ENCODE results near the gene NR2C2.
"Not testable (repeated sequence)": the region's sequence is repeated elsewhere in the genome, so short reads cannot be mapped to it uniquely, and the experiment has no call there.

Gene NR2C2

DNA sequence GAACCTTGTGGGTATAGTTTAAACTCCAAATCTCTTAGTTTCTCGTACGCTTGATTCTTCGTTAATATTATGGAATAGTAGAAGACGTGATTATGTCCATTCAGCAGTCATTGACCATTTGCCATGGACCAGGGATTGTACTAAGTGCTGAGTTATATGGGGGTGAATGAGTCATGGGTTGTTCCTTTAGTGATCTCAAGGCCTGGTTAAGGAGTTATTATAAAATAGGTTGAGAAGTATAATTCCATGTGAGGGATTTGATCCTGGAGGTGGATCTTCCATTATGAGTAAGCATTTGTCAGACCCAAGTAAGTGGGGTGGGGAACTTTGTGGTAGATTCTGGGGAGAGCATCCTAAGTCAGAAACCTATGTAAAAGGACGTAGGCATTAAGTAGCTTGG, 15.4 kb downstream of the NR2C2 start:
- DNase-seq, result no peak

DNA sequence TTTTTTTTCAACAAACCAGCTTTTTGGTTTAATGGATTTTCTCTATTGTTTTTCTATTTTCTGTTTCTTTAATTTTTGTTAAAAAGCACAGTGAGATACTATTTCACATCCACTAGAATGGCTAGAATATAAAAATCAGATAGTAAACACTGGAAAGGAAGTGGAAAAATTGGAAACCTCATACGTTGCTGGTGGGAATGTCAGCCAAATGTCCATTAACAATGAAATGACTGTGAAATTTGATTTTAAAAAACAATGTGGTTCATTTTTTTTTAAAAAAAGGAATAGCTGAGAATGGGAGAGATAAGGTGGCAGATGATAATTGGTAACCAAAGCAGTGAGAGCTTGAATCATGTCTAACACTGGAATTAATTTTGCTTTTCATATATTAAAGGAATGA, 19.9 kb downstream of the NR2C2 start:
- no peak for DNase-seq

DNA sequence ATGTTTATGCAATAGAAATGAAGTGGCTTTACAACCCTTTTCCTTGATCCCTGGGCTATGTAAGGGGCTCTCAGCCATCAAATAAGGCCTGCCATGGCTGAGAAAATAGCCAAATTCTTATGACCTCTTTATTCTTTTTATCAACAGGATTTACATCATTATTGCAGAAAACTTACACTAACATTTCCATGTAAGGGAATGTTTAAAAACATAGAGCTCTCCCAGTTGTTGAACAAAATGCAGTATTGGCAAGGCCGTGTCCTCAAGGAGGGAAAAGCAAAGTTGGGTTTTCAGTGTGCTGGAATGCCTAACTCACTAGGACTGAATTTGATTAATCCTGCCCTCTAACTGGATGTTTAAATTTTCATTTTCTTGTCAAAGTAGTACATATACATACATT, 22.3 kb downstream of the NR2C2 start:
- DNase-seq, result no peak

DNA sequence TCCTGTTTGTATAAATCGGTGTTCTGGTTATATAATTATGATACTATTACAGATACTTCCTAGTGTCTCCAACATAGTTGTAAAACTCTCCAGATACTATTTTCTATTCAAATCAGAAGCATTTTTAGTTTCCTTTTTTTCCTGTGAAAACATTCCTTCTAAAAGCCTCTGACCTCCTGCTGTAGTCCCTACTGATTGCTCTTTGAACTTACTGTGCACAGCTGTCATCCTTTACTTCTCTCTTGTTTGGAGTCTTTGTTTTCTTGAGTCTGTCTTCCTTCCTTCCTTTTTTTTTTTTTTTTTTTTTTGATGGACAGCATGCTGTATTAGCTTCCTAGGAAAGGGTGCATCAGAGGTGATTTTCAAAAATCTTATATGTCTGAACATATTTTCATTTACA, 28.9 kb downstream of the NR2C2 start:
- no peak for DNase-seq

DNA sequence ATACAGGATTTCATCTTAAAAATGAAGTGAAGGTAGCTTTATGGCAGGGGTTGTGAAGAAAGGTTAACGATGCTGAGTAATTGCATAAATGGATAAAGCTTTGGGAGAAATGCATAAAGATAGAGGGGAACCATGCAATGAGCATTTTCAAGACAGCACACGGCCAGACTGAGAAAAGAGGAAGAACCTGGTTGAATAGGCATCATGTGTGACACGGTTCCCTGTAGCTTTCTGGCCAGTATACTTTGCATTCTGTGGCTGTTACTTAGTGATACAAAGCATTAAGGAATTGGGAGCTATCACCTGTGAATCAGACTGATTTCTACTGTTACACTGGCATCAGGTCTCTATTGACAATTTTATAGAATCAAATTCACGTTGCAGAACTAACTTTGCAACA, 33.3 kb downstream of the NR2C2 start:
- DNase-seq, result no peak

DNA sequence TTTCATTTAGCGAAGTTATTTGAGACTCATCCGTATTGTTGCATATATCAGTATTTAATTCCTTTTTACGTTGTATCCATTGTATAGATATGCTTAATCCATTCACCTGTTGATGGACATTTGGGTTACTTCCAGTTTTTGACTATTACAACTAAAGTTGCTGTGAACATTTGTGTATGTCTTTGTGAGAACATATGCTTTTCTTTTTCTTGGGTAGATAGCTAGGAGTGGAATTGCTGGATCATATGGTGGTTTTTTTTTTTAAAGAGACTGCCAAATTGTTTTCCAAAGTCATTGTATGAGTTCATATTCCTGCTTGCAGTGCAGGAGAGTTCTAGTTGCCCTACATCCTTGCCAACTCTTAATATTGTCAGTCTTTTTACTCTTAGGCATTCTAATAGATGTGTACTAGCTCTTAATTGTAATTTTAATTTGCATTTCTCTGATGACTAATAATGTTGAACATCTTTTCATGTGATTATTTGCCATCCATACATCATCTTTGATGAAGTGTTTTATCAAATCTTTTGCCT, 37.3 kb downstream of the NR2C2 start:
- no peak for DNase-seq

DNA sequence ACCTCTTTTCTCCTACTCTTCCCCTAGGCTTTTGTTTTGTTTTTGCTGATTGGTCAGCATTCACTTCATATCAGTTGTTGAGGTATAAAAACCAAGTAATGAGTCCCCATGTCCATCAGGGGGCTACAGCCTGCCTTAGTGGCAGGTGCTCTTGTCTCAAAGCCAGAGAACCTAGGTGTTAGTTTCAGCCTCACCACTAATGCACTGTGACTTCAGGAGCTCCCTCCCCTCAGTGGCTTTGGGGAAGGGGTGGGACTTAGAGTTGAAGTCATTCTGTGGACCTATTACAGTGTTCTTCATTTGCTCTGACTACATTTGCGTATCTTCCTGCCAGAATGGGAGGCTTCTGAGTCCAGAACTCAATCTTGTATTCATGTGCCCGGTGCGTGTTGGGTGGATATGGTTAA, 41.6 kb downstream of the NR2C2 start:
- DNase-seq, result no peak

DNA sequence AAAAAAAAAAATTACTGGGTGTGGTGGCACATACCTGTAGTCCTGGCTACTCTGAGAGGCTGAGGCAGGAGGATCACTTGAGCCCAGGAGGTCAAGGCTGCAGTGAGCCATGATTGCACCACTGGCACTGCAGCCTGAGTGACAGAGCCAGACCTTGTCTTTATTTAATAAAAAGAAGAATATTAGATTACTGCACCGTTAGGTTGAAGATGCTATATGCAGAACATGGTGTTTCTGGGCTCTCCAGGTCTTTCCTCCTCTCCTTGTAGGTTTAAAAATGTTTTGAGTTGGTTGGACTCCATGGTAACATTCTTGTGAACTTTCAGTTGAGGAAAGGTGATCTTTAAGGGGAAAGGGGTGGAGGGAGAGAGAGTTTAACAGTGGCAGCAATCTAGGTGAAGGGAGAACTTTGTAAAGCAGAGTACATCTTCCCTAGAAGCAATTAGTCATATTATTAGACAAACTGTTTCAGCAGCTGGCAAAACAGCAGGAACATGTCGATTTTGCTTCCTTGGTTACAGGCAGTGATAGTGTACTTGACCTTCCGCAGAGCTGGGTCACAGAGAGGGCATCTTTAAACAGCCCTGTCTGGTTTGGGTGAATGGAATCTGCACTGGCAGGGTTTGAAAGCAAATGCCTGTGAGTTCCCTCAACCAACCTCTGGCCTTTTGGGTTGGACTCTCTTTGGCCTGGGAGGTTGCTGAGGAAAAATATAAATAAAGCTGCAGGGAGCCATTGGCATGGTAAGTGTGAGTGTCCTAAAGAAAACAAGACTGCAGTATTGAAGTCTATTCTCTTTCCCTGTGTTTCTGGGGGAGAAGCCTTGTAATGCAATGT, 42.8 kb downstream of the NR2C2 start:
- DNase-seq, result no peak

DNA sequence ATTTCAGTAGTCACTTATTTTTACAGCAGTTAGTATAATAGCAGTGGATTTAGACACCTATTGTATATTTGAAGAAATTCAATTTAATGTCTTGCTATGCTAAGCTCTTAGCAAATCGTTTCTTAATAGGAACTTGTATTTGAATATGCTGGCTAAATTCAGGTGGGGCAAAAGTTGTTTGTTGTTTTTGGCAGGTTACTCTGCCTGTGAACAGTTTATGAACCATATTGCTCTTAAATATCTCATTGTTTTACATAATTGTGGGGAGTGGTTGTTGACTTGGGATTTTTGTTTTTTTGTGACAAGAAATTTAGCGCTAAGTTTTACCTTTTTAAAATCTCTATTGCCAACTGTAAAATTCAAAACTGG, 43.4 kb downstream of the NR2C2 start:
- DNase-seq, result no peak

DNA sequence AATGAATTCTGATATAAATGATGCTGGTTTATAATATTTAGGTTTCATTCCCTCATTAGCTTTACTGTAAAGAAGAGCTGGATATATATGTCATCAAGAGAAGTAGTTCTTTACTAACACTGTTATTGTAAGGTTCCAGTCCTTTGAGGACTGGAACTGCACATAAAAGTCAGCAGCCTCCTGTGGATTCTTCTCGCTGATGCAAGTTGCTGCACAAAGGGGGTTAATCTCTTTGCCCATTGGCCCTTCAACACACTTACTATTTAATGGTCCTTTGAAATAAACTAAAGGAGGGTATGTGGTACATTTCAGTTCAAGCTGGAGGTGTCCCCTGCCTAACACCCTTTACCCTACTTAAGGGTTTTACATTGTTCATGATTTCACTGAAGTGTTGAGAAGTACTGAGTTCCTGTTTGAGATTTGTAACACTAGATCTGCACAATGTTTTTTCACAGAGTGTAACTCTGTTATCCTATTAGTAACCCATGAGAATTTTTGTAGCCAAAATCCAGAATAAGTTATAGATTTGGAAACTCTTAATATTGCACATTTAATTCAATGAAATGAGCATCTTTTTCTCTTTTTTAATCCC, 43.9 kb downstream of the NR2C2 start:
- DNase-seq, result no peak

DNA sequence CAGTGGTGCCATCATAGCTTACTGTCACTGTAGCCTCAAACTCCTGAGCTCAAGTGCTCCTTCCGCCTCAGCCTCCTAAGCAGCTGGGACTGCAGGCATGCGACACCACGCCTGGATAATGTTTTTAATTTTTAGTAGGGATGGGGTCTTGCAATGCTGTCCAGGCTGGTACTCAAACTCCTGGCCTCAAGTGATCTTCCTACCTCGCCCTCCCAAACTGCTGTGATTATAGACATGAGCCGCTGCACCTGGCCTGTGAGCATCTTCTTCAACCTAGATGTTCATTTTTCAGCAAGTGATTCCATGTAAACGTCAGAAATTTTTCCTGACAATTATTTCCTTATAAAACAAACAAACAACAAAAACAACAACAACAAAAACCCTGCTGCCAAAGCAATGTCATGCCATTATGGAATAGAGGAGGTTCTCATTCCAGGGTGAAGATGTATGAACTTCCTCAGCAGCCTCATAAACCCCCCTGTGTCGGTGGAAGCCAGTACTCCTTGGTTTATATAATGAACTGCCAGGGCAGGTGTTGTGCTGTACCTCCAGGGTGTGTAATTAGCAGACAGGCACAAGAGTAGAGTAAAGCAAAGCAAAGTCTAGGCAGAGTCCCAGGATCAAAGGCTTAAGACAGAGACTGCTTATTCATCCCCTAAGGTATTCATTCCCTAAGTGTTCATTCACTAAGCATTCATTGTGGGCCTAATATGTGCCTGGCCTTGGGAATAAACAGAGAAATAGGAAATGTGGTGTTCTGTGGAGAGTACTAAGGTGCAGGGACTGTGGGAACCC, 44.6 kb downstream of the NR2C2 start:
- DNase-seq, result no peak

DNA sequence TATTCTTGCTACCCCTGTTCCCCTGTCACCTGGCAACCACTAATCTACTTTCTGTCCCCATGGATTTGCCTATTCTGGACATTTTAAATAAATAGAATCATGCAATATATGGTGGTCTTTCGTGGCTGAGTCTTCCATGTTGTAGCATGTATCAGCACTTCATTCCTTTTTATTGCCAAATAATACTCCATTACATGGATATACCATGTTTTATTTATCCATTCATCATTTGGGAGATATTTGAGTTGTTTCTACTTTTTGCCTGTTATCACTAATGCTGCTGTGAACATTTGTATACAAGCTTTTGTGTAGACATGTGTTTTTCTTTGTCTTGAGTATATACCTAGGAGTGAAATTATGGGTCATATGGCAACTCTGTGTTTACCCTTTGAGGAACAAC, 50.6 kb downstream of the NR2C2 start:
- no peak for DNase-seq

DNA sequence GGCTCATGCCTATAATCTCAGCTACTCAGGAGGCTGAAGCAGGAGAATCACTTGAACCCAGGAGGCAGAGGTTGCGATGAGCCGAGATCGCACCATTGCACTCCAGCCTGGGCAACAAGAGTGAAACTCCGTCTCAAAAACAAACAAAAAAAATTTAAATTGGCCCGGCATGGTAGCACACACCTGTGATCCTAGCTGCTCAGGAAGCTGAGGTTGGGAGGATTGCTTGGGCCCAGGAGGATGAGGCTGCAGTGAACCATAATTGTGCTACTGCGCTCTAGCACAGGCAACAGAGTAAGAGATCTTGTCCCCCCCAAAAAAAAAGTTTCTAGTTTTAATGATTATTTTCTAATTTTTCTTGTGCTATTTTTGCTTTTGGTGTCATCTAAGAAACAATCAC, 51.8 kb downstream of the NR2C2 start:
- not testable (repeated sequence) for DNase-seq

DNA sequence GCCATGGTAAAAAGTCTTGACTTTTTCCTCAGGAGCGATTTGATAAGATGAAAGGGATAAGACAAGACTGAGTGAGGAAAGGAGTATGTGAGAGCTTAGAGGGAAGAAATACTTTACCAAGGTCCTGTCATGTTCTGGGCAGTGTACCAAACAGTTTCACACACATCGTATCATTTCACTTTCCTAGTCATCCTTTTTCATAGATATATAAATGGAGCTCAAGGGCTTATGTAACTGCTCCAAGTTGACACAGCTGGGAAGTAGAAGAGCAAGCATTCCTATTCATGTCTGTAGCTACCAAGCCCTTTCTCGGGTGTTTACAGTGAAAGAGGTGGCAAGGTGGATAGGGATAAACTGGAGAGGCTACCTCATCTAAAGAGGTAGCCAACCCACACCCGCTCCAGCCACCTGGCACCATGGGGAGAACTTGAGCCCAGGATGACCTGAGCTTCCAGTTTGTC, 60.3 kb downstream of the NR2C2 start:
- no peak for DNase-seq

DNA sequence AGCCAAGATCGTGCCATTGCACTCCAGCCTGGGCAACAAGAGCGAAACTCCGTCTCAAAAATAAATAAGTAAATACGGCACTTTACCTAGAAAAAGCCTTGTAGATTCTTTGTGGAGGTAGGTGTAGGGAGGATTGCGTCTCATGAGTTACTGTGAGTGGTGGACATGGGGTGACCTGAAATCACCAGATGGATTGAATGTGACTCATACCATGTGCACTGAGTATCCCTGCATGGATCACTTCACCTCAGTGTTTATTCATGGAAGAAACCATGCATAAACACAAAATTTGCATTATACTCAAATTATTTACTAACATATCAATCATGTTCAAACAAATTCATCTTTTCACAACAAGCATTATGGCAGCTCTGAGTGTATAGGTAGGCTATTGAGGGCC, 61.8 kb downstream of the NR2C2 start:
- no peak for DNase-seq

DNA sequence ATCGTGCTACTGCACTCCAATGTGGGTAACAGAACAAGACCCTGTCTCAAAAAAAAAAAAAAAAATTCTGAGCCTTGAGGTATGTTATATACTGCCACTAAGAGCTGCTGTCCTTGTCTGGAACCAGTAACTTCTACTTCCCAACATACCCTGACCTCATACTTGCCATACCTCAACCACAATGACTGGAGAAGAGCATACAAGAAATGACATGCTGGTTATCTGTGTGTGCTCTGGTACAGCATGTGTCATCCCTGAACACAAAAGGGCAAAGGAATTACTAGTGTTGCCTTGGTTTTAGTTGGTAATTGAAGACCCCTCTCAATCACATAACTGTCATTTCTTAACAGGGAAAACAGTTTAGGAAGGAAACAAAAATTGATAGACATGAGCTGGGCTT, 63.3 kb downstream of the NR2C2 start:
- no peak for DNase-seq

DNA sequence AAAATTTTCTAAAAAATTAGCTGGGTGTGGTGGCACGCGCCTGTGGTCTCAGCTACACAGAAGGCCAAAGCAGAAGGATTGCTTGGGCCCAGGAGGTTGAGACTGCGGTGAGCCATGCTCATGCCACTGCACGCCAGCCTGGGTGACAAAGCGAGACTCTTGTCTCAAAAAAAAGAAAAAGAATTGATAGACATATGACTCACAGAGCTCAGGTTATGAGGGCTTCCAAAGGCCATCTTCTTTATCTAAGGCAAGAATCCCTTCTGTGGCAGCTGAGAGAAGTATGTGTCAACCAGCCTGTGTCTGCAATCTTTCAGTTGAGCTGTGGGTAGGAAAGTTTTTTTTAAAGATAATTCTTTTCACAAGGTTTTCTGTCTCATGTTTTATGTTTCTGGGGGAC, 63.8 kb downstream of the NR2C2 start:
- DNase-seq, result no peak

DNA sequence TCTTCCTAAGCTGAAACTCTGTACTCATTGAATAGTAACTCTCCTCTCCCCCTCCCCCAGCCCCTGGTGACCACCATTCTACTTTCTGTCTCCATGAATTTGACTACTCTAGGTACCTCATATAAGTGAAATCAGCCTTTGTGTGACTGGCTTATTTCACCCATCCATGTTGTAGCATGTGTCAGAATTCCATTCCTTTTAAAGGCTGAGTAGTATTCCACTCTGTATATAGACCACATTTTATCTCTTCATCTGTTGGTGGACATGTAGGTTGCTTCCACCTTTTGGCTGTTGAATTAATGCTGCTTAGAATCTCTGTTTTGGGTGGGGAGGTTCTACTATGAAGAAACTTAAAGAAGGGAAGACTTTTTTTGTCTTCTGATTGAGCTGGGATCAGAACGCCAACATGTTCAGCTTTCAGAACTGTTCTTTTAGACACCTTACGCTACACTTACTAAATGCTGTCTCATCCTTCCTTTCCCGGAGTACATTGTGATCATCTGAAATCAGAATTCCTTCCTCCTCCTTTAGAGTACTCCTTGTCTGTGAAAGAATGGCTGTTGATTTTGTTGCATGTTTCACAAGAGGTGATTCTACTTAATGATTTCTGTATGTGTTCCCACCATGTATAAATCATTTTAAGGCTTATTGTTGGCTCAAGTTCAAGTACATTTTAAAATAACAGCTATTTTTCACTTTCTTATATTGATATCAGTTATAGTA, 67.4 kb downstream of the NR2C2 start:
- DNase-seq, result no peak

DNA sequence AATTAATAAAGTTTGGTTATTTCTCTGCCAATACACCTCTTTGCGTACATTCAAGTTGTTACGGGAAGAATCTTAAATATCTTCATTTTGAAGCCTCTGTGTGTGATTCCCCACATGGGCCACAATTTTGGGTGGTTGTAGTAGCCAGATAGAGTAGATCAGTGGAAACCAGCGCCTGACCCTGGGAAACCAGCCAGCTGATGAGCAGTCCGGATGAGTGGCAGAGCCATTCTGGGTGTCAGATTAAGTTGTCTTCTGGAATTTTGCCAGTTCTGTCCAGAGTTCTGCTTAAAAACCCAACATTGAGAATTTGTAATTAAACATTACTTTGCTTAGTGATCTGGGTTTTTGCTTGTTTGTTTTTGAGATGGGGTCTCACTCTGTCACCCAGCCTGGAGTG, 68.1 kb downstream of the NR2C2 start:
- no peak for DNase-seq

DNA sequence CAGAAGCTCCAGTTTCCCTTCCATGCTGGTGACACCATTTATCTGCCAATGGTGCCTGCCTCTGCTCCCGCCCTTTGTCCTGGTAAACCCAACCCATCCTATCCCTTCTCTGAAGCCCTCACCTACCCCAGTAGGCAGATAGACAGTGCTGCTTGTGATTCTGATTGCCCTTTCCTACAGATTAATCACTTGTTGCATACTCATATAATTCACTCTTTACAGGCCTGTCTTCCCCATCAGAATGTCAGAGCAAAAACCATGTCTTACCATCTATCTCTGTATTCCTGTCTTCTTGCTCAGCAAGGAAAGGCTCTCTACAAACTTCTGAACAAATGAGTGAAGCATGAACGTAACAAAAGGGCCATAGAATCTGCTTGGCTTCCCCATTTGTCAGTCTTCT, 69.8 kb downstream of the NR2C2 start:
- no peak for DNase-seq

DNA sequence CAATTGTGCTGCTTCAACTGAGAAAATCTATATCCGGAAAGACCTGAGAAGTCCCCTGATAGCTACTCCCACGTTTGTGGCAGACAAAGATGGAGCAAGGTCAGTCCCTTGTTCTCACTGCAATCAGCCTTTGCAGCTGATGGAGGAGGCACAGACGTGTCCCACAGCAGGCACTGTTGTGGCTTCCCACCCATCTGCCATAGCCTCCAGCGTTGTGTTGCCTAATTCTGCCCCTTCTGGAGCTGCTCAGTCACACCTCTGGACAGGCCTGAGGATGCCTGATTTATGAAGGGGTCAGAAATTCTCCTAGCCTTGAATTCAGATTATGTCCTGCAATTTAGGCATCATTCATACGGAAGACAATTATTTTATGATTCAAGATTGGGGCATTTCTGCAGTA, 75.9 kb downstream of the NR2C2 start:
- DNase-seq, result no peak

DNA sequence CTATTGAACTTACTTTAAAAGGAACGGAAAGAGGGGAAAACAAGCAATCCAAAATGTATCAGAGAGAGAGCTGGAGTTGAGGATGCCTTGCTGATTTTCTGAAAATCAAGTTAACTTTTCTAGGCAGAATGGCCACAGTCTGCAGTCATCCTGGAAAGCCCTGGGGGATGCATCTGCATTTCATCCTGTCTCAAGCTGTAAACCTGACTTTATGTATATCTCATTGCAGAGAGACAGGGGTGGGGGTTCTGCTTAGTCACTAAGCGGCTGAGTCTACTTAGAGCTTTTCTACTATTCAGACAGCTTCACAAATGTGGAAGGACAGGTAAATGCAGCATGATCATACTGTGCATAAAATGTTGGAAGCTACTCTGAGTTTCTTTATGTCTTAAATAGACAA, 76.3 kb downstream of the NR2C2 start:
- no peak for DNase-seq

DNA sequence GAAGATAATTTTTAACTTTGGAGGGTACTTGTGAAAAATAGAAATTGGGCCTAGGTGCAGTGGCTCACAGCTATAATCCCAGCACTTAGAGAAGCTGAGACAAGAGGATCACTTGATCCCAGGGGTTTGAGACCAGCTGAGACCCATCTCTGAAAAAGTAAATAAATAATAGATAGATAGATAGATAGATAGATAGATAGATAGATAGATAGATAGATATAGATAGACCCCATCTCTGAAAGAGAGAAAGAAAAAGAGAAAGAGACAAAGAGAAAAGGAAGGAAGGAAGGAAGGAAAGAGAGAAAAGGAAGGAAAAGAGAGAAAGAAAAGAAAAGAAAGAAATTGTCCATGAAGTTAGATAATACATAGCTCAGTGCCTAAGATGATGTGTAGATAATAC, 82.2 kb downstream of the NR2C2 start:
- DNase-seq, result no peak

All from NCI-H2171 treated with DMSO at 0.1 percent for 48 hours (cell line).